ENCODE data around the gene CD52. TPM values are rescaled to one million over a fixed set of nuclear protein-coding genes. Genes with fewer than 3 reads are reported as not detected.

Gene CD52
- total RNA-seq, 1 experiment from 2014 or later = 2.0 TPM

GRCh38 chr1:26274801-26275425 lies 42.8 kb upstream of the CD52 start (continued):
- no peak for TF ChIP-seq REST (IDR thresholded peaks at IDR 0.05; ENCODE audit: low read depth)
- no peak for TF ChIP-seq SP1 (IDR thresholded peaks at IDR 0.05; ENCODE audit: low read depth)
- no peak for TF ChIP-seq TCF7L2 (IDR thresholded peaks at IDR 0.05; ENCODE audit: borderline replicate concordance, extremely low read depth, insufficient read depth, insufficient read length)
- TF ChIP-seq EGR1 (IDR thresholded peaks at IDR 0.05; ENCODE audit: low read depth) = no peak
- TF ChIP-seq ELF1 (IDR thresholded peaks at IDR 0.05; ENCODE audit: borderline replicate concordance, low read depth) = no peak
- TF ChIP-seq SIN3A (IDR thresholded peaks at IDR 0.05; ENCODE audit: low read depth) = no peak
- TF ChIP-seq ZNF274 (IDR thresholded peaks at IDR 0.05; ENCODE audit: low read depth, low read length) = no peak
- TF ChIP-seq CEBPB (IDR thresholded peaks at IDR 0.05; ENCODE audit: low read depth) = no peak
- no peak for TF ChIP-seq EZH2phosphoT487 (IDR thresholded peaks at IDR 0.05; ENCODE audit: borderline replicate concordance)
- TF ChIP-seq RAD21 (IDR thresholded peaks at IDR 0.05; ENCODE audit: low read depth) = no peak
